GM12878 (cell line): Measurements from ENCODE around the gene ODC1. TPM values are rescaled to one million over a fixed set of nuclear protein-coding genes. Genes with fewer than 3 reads are reported as not detected.

Source experiments
- ATAC-seq: fragments of 200-7000 bp; cut with Tn5 transposase; 3 replicates; pipeline ENCODE4 v1.9.1; 2020; ENCODE audit warnings: mild to moderate bottlenecking, moderate library complexity
- BruUV-seq: library from RNA; stranded (reverse); fragments of 400-500 nt; replicated peaks from 2 replicates; lab custom pipeline; 2021; lab: Mats Ljungman, UMichigan
- CTCF ChIA-PET: fragments of 300-600 bp; sonication (Branson Sonifier 250); formaldehyde crosslinking; extraction: SDS; loops from one replicate; lab custom pipeline; 2021; ENCODE audit warnings: inconsistent platforms; lab: Yijun Ruan, JAX
- POLR2A ChIA-PET: fragments of 350-600 bp; formaldehyde crosslinking; extraction: SDS; loops from one replicate; lab custom pipeline; 2021; ENCODE audit warnings: inconsistent platforms; lab: Charles Lee
- RAD21 ChIA-PET: fragments of 300-600 bp; sonication (Branson Sonifier 250); formaldehyde crosslinking; loops from one replicate; lab custom pipeline; 2023; ENCODE audit warnings: antibody characterized with exemption; ENCODE audit not compliant: unreplicated experiment; lab: Charles Lee
- SMC1A ChIA-PET: fragments of 300-600 bp; sonication (Branson Sonifier 250); formaldehyde crosslinking; loops from one replicate; lab custom pipeline; 2023; ENCODE audit not compliant: unreplicated experiment, uncharacterized antibody; lab: Charles Lee
- DNase-seq: peaks from one replicate; pipeline ENCODE4 v3.0.0-alpha.2; 2011; ENCODE audit warnings: low read depth, low spot score
- FAIRE-seq: peaks from 3 replicates; lab custom pipeline; 2011; peaks lifted over from hg19 to GRCh38; lab: Jason Lieb, UNC
- H2AFZ ChIP-seq: 2 replicates; pipeline ENCODE4 v1.6.0; 2011; ENCODE audit warnings: low read depth, low read length, control low read depth; ENCODE audit not compliant: control insufficient read depth
- H3K27ac ChIP-seq: 2 replicates; pipeline ENCODE4 v1.5.1; 2011; ENCODE audit warnings: control low read depth; ENCODE audit not compliant: control insufficient read depth, insufficient read depth
- H3K27me3 ChIP-seq, 2 experiments: replicated peaks in 1 of 2; 2 replicates each; pipeline versions ENCODE4 v1.6.0 to v1.6.1; 2011; ENCODE audit warnings: low read length in 1 of 2; ENCODE audit not compliant: control insufficient read depth in 2 of 2, insufficient read depth in 2 of 2
- H3K36me3 ChIP-seq, 2 experiments: 2 replicates each; pipeline ENCODE4 v1.5.1; 2011; ENCODE audit warnings: low read length in 1 of 2; ENCODE audit not compliant: control insufficient read depth in 2 of 2, insufficient read depth in 2 of 2
- H3K4me1 ChIP-seq: 2 replicates; pipeline ENCODE4 v1.6.1; 2011; ENCODE audit warnings: mild to moderate bottlenecking, low read length, moderate library complexity, mixed read lengths; ENCODE audit not compliant: control insufficient read depth, insufficient read depth
- H3K4me2 ChIP-seq: 2 replicates; pipeline ENCODE4 v1.6.0; 2011; ENCODE audit warnings: control low read depth; ENCODE audit not compliant: control insufficient read depth, insufficient read depth
- H3K4me3 ChIP-seq: fragments of 200-600 bp; sonication (generic); 2 replicates; pipeline ENCODE4 v1.5.1; 2016
- H3K79me2 ChIP-seq: 2 replicates; pipeline ENCODE4 v1.6.0; 2011; ENCODE audit warnings: low read length; ENCODE audit not compliant: control insufficient read depth, insufficient read depth
- H3K9ac ChIP-seq: 2 replicates; pipeline ENCODE4 v1.8.0; 2011; ENCODE audit warnings: low read length, control low read depth, mixed read lengths; ENCODE audit not compliant: control insufficient read depth, insufficient read depth
- H3K9me3 ChIP-seq: replicated peaks from 3 replicates; pipeline ENCODE4 v1.5.1; 2011; ENCODE audit warnings: mild to moderate bottlenecking, low read length; ENCODE audit not compliant: control insufficient read depth, insufficient read depth
- H4K20me1 ChIP-seq: 2 replicates; pipeline ENCODE4 v1.6.0; 2011; ENCODE audit not compliant: control insufficient read depth, insufficient read depth
- BMI1 ChIP-seq: fragments of 450-650 bp; IDR thresholded peaks from 2 replicates; pipeline ENCODE4 v1.6.1; 2016; ENCODE audit warnings: mild to moderate bottlenecking, moderate library complexity, borderline replicate concordance
- CEBPB ChIP-seq, 2 experiments: fragments of 150-350 bp in 1 of 2; IDR thresholded peaks; 2 replicates each; pipeline ENCODE4 v1.6.1; 2012 to 2014; ENCODE audit warnings: low read depth in 2 of 2, low read length in 2 of 2, borderline replicate concordance in 1 of 2, inconsistent platforms in 1 of 2
- EED ChIP-seq: sonication (generic); IDR thresholded peaks from 2 replicates; pipeline ENCODE4 v1.6.1; 2016; ENCODE audit warnings: antibody characterized with exemption, low read depth
- EZH2 ChIP-seq: IDR thresholded peaks from 2 replicates; pipeline ENCODE4 v1.6.1; 2012; ENCODE audit warnings: low read depth, mild to moderate bottlenecking, control low read depth, inconsistent platforms, low read length, borderline replicate concordance; ENCODE audit not compliant: control insufficient read depth
- GATAD2B ChIP-seq: fragments of 450-650 bp; conservative IDR thresholded peaks from 2 replicates; pipeline ENCODE4 v1.6.1; 2017; ENCODE audit warnings: low read depth, mild to moderate bottlenecking, moderate library complexity
- IKZF2 ChIP-seq, 2 experiments: fragments of 450-650 bp; IDR thresholded peaks; 2 replicates each; pipeline ENCODE4 v1.6.1; 2017; ENCODE audit warnings: mild to moderate bottlenecking in 2 of 2, moderate library complexity in 2 of 2
- MTA3 ChIP-seq: IDR thresholded peaks from 2 replicates; pipeline ENCODE4 v1.6.1; 2012; ENCODE audit warnings: low read length, inconsistent platforms, borderline replicate concordance
- POLR2A ChIP-seq: IDR thresholded peaks from 2 replicates; pipeline ENCODE4 v1.6.1; 2011; ENCODE audit warnings: low read depth, mild to moderate bottlenecking, low read length
- POU2F2 ChIP-seq: IDR thresholded peaks from 3 replicates; pipeline ENCODE4 v1.6.1; 2011; ENCODE audit warnings: low read depth, mild to moderate bottlenecking, low read length, borderline replicate concordance
- REST ChIP-seq: IDR thresholded peaks from 2 replicates; pipeline ENCODE4 v1.6.1; 2012; ENCODE audit warnings: mild to moderate bottlenecking, low read depth, low read length
- SIN3A ChIP-seq: IDR thresholded peaks from 2 replicates; pipeline ENCODE4 v1.6.1; 2012; ENCODE audit warnings: low read depth, low read length, improper control_type of control experiment
- SREBF2 ChIP-seq: IDR thresholded peaks from 2 replicates; pipeline ENCODE4 v1.6.1; 2012; ENCODE audit warnings: mild to moderate bottlenecking, low read length
- STAT1 ChIP-seq: fragments of 450-650 bp; conservative IDR thresholded peaks from 2 replicates; pipeline ENCODE4 v1.6.1; 2014; ENCODE audit warnings: antibody characterized with exemption, mild to moderate bottlenecking
- SUZ12 ChIP-seq: fragments of 200-600 bp; sonication (generic); IDR thresholded peaks from one replicate; pipeline ENCODE4 v1.6.1; 2018; ENCODE audit warnings: antibody characterized with exemption, mild to moderate bottlenecking; ENCODE audit not compliant: unreplicated experiment
- ZBTB33 ChIP-seq: fragments of 450-650 bp; IDR thresholded peaks from 2 replicates; pipeline ENCODE4 v1.6.1; 2017; ENCODE audit warnings: mild to moderate bottlenecking
- ZBTB4 ChIP-seq: fragments of 450-650 bp; formaldehyde crosslinking; IDR thresholded peaks from 2 replicates; pipeline ENCODE4 v1.4.0; 2022; ENCODE audit warnings: mild to moderate bottlenecking, moderate library complexity
- WGBS: methylation state at CpG from one replicate; pipeline ENCODE4 v1.1.6; 2016; ENCODE audit warnings: low lambda C conversion rate; ENCODE audit not compliant: insufficient replicate concordance, insufficient coverage; ENCODE audit errors: missing lambda C conversion rate; 5-methylcytosine and 5-hydroxymethylcytosine counted together
- in situ Hi-C: fragments of 300-500 bp; cut with MboI; formaldehyde crosslinking; loops from 9 replicates; pipeline ENCODE4 v1.14.3; 2018; ENCODE audit warnings: mixed read lengths
- intact Hi-C: fragments of 100-400 bp; cut with micrococcal nuclease; formaldehyde crosslinking; loops from one replicate; pipeline ENCODE4 v1.14.2; 2022; ENCODE audit not compliant: unreplicated experiment
- polyA plus RNA-seq, 11 experiments: library from polyadenylated mRNA; depleted of rRNA in 4 of 11; unstranded in 6 of 11; stranded (reverse) in 5 of 11; fragments of >200 nt; fragmentation: Nextera tagmentation in 4 of 11; fragmentation: Illumina TruSeq in 1 of 11; extraction: Ambion mirVana in 4 of 11; extraction: Trizol in 1 of 11; gene quantifications; 1 replicate in 1 of 11; 2 replicates in 10 of 11; pipeline versions ENCODE4 v1.2.1 to v1.2.3, GENCODE V29; 2011 to 2016; ENCODE audit warnings: inconsistent platforms in 2 of 11, missing spikeins in 2 of 11, low read depth in 1 of 11
- total RNA-seq, 4 experiments: library from RNA; depleted of rRNA in 3 of 4; stranded (reverse); fragments of >200 nt in 3 of 4; fragmentation: Illumina TruSeq in 1 of 4; extraction: Trizol in 1 of 4; gene quantifications; 2 replicates each; pipeline versions ENCODE4 v1.2.1 to v1.2.3, GENCODE V29; 2013 to 2021

Gene ODC1
- total and polyA plus RNA-seq, 10 of the 15 experiments (the other 5 are each of a cell fraction or from before 2014, with no cell fraction given): 68.5 to 441 (median 340) TPM

DNA sequence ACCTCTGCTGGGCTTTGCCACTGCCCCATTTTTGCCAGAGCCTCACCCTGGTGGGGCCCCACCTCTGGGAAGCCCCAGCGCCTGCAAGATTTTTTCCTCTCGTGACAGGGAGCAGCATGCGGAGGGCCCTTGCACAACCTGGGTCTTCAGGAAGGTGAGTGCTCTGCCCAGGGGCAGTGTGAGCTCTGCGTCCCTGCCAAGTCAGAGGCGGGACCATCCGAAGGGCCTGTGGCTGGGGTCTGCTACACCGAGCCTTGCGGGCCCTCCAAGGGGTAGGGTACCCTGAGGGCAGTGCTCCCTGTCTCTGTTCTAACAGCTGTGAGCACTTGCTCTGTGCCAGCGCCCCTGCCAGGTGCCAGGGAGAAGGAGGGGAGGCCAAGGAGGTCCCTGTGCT, 5.8 kb upstream of the ODC1 start:
- no peaks in the 10 kb centered on the region for H4K20me1 ChIP-seq
- no TSS peak for BruUV-seq
- TF ChIP-seq ZBTB33: no peak
- TF ChIP-seq GATAD2B: no peak
- TF ChIP-seq ZBTB4 (CRISPR knock-in tag): no peak
- no peak for TF ChIP-seq SUZ12
- no peak for TF ChIP-seq EZH2
- TF ChIP-seq EED: no peak
- no peak for TF ChIP-seq IKZF2 (IDR thresholded peaks at IDR 0.05)
- TF ChIP-seq POU2F2: no peak
- TF ChIP-seq CEBPB (IDR thresholded peaks at IDR 0.05; ENCODE audit: borderline replicate concordance in 1 of 2, low read depth in 2 of 2, low read length in 2 of 2): no peak
- TF ChIP-seq SREBF2: no peak
- TF ChIP-seq REST: no peak
- TF ChIP-seq BMI1: no peak
- no peak for TF ChIP-seq SIN3A
- TF ChIP-seq STAT1: no peak
- no peak for TF ChIP-seq MTA3
- no peak for TF ChIP-seq POLR2A
- no peaks in the 10 kb centered on the region for H3K27me3 ChIP-seq
- ChIA-PET SMC1A (no interaction called here), POLR2A (no interaction called here), CTCF (interaction anchor here (1.9 kb wide), 1 partner anchor 19 kb away, joined by 5 read pairs; no protein-coding TSS in a partner anchor), RAD21 (no interaction called here)
- H3K4me1 ChIP-seq: peaks cover 6% of the 10 kb centered on the region
- H3K4me3 ChIP-seq: no peak overlapping the region
- in situ Hi-C loops (no loop called here), intact Hi-C loops (no loop called here)
- FAIRE-seq: no peak
- H3K36me3 ChIP-seq: no peaks in the 10 kb centered on the region
- H3K79me2 ChIP-seq: peaks cover 3% of the 10 kb centered on the region
- H3K9ac ChIP-seq: no peak overlapping the region
- 66% methylated on average over 9 of the region's 9 CpGs for WGBS
- no peak overlapping the region for H3K4me2 ChIP-seq
- DNase-seq: no peak
- ATAC-seq: no peak
- no peak overlapping the region for H2AFZ ChIP-seq
- no peak overlapping the region for H3K27ac ChIP-seq
- no peaks in the 10 kb centered on the region for H3K9me3 ChIP-seq
